Fibroblast of lung (primary cell): Measurements from ENCODE around the gene MACO1. TPM values are rescaled to one million over a fixed set of nuclear protein-coding genes. Genes with fewer than 3 reads are reported as not detected.

Experiments
- DNase-seq, 2 donors: peaks; one replicate each; pipeline versions ENCODE4 v3.0.0 to v3.0.0-alpha.2; 2010; ENCODE audit warnings: low read depth in 2 of 2
- H2AFZ ChIP-seq: 2 replicates; pipeline ENCODE4 v1.5.1; 2012; ENCODE audit warnings: low read length, control low read depth, inconsistent platforms
- H3K27ac ChIP-seq: 2 replicates; pipeline ENCODE4 v1.5.1; 2011; ENCODE audit warnings: low read length, control low read depth; ENCODE audit not compliant: insufficient read depth
- H3K27me3 ChIP-seq: 2 replicates; pipeline ENCODE4 v1.5.1; 2011; ENCODE audit warnings: mild to moderate bottlenecking, low read length; ENCODE audit not compliant: control insufficient read depth, insufficient read depth
- H3K36me3 ChIP-seq: 2 replicates; pipeline ENCODE4 v1.5.1; 2011; ENCODE audit warnings: low read length; ENCODE audit not compliant: control insufficient read depth, insufficient read depth
- H3K4me1 ChIP-seq: 2 replicates; pipeline ENCODE4 v1.5.1; 2011; ENCODE audit warnings: low read length; ENCODE audit not compliant: control insufficient read depth, insufficient read depth; ENCODE audit errors: extremely low read depth
- H3K4me2 ChIP-seq: 2 replicates; pipeline ENCODE4 v1.5.1; 2011; ENCODE audit warnings: low read length, control low read depth; ENCODE audit not compliant: insufficient read depth; ENCODE audit errors: extremely low read depth
- H3K4me3 ChIP-seq, 4 experiments: fragments of 200-600 bp in 1 of 4; sonication (generic) in 1 of 4; replicated peaks in 1 of 4; 2 replicates each; pipeline ENCODE4 v1.5.1; 2011 to 2016; ENCODE audit warnings: low read length in 4 of 4, low read depth in 3 of 4, mild to moderate bottlenecking in 3 of 4, control low read depth in 2 of 4, inconsistent platforms in 1 of 4, mixed read lengths in 1 of 4; ENCODE audit not compliant: insufficient read depth in 1 of 4; ENCODE audit errors: control extremely low read depth in 1 of 4
- H3K79me2 ChIP-seq: 2 replicates; pipeline ENCODE4 v1.5.1; 2012; ENCODE audit warnings: mild to moderate bottlenecking, low read length, inconsistent platforms; ENCODE audit not compliant: control insufficient read depth, insufficient read depth
- H3K9ac ChIP-seq: 2 replicates; pipeline ENCODE4 v1.5.1; 2011; ENCODE audit warnings: mild to moderate bottlenecking, low read length, control low read depth; ENCODE audit not compliant: insufficient read depth
- H3K9me3 ChIP-seq: 2 replicates; pipeline ENCODE4 v1.5.1; 2012; ENCODE audit warnings: low read depth, low read length; ENCODE audit not compliant: control insufficient read depth, insufficient read depth
- H4K20me1 ChIP-seq: 2 replicates; pipeline ENCODE4 v1.5.1; 2011; ENCODE audit warnings: low read length; ENCODE audit not compliant: control insufficient read depth, insufficient read depth; ENCODE audit errors: extremely low read depth
- CTCF ChIP-seq, 2 donors: IDR thresholded peaks in 1 of 2; conservative IDR thresholded peaks in 1 of 2; 1 replicate in 1 of 2; 2 replicates in 1 of 2; pipeline ENCODE4 v1.5.1; 2011 to 2012; ENCODE audit warnings: low read length in 2 of 2, control low read depth in 1 of 2, inconsistent platforms in 1 of 2, low read depth in 1 of 2, mild to moderate bottlenecking in 1 of 2
- EZH2 ChIP-seq: IDR thresholded peaks from 2 replicates; pipeline ENCODE4 v1.5.1; 2012; ENCODE audit warnings: low read length, control low read depth, mild to moderate bottlenecking; ENCODE audit errors: missing control alignments
- polyA plus RNA-seq, 2 donors: library from polyadenylated mRNA; depleted of rRNA in 1 of 2; stranded (reverse) in 1 of 2; unstranded in 1 of 2; fragments of >200 nt; gene quantifications; 2 replicates each; pipeline ENCODE4 v1.2.1, GENCODE V29; 2011 to 2012; ENCODE audit warnings: missing spikeins in 1 of 2
- total RNA-seq: library from RNA; depleted of rRNA; stranded (reverse); fragments of >200 nt; gene quantifications from 2 replicates; pipeline ENCODE4 v1.2.1, GENCODE V29; 2014

MACO1 gene
- total and polyA plus RNA-seq, 2 donors (not counting 1 experiment from before 2014, with no cell fraction given) = 14.2 to 17.5 TPM

- H3K27ac ChIP-seq = no peak overlapping the region
- H2AFZ ChIP-seq = no peak overlapping the region
- H3K4me1 ChIP-seq = no peaks in the 10 kb centered on the region
- H3K27me3 ChIP-seq = no peaks in the 10 kb centered on the region
- no peaks in the 10 kb centered on the region for H3K9me3 ChIP-seq
- no peak overlapping the region for H3K4me2 ChIP-seq
- no peak overlapping the region for H3K4me3 ChIP-seq
- no peak for DNase-seq
- TF ChIP-seq CTCF (conservative IDR thresholded peaks at IDR 0.05 in 1 of 2, IDR thresholded peaks at IDR 0.05 in 1 of 2; ENCODE audit: low read depth in 1 of 2, low read length in 2 of 2) (no peak), EZH2 (no peak)
- no peak overlapping the region for H3K9ac ChIP-seq
- H4K20me1 ChIP-seq = no peaks in the 10 kb centered on the region
- no peaks in the 10 kb centered on the region for H3K36me3 ChIP-seq
- H3K79me2 ChIP-seq = no peaks in the 10 kb centered on the region
Measured at GRCh38 chr1:25530186-25531081, 99.7 kb downstream of the MACO1 start.

GRCh38 chr1:25531082-25531461, 100.4 kb downstream of the MACO1 start:
- Histone ChIP-seq H3K9me3 (no peaks in the 10 kb centered on the region), H3K4me1 (no peaks in the 10 kb centered on the region), H3K27me3 (no peaks in the 10 kb centered on the region), H3K4me3 (no peak overlapping the region), H3K9ac (no peak overlapping the region), H3K4me2 (no peak overlapping the region), H3K79me2 (no peaks in the 10 kb centered on the region), H3K36me3 (no peaks in the 10 kb centered on the region), H2AFZ (no peak overlapping the region), H4K20me1 (no peaks in the 10 kb centered on the region), H3K27ac (no peak overlapping the region)
- no peak for DNase-seq
- no peak for TF ChIP-seq EZH2
- TF ChIP-seq CTCF (conservative IDR thresholded peaks at IDR 0.05 in 1 of 2, IDR thresholded peaks at IDR 0.05 in 1 of 2; ENCODE audit: low read depth in 1 of 2, low read length in 2 of 2) = no peak

GRCh38 chr1:25532970-25533369, 102.3 kb downstream of the MACO1 start:
- no peak overlapping the region for H2AFZ ChIP-seq
- DNase-seq = no peak
- H3K79me2 ChIP-seq = no peaks in the 10 kb centered on the region
- H3K27me3 ChIP-seq = peaks cover 8% of the 10 kb centered on the region
- no peak overlapping the region for H3K4me3 ChIP-seq
- H3K4me2 ChIP-seq = no peak overlapping the region
- H3K36me3 ChIP-seq = no peaks in the 10 kb centered on the region
- no peaks in the 10 kb centered on the region for H4K20me1 ChIP-seq
- TF ChIP-seq EZH2 (no peak), CTCF (conservative IDR thresholded peaks at IDR 0.05 in 1 of 2, IDR thresholded peaks at IDR 0.05 in 1 of 2; ENCODE audit: low read depth in 1 of 2, low read length in 2 of 2) (no peak)
- H3K27ac ChIP-seq = no peak overlapping the region
- H3K9me3 ChIP-seq = no peaks in the 10 kb centered on the region
- no peak overlapping the region for H3K9ac ChIP-seq
- no peaks in the 10 kb centered on the region for H3K4me1 ChIP-seq
